Amniotic stem cell (primary cell): Measurements from ENCODE around the gene KRTAP12-1.

Source experiments
- DNase-seq: peaks from one replicate; lab custom pipeline; 2025; lab: John Stamatoyannopoulos, UW

Gene KRTAP12-1, protein sequence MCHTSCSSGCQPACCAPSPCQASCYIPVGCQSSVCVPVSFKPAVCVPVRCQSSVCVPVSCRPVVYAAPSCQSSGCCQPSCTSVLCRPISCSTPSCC

DNA sequence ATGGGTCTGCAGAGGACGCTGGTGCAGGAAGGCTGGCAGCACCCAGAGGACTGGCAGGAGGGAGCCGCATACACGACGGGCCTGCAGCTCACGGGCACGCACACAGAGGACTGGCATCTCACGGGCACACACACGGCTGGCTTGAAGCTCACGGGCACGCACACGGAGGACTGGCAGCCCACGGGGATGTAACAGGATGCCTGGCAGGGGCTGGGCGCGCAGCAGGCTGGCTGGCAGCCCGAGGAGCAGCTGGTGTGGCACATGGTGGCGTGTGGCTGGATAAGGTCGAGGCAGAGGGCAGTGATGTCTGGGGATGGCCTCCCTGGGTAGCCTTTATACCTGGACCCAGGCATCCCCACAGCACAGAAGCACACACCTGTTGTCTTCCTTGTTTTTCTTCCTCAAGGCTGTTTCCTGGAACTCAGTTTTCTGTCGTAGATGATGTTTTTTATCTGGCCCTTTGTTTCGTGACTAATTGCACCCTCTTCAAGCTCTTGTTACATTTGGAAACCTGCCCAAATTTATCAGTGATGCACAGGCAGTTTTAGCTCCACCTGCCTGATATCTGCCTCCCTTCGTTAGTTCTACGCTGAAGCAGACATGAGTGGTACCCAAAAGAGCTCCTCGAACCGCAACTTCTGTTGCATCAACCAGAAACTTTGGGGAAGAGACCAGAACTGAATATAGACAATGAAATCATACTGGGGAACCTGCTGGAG is at the start of gene KRTAP12-1:
KRTAP12-1 (minus strand) TSS at position 303 of the 719 bp plus-strand sequence; CDS start at position 263, 40 bp downstream.
- no peak for DNase-seq

DNA sequence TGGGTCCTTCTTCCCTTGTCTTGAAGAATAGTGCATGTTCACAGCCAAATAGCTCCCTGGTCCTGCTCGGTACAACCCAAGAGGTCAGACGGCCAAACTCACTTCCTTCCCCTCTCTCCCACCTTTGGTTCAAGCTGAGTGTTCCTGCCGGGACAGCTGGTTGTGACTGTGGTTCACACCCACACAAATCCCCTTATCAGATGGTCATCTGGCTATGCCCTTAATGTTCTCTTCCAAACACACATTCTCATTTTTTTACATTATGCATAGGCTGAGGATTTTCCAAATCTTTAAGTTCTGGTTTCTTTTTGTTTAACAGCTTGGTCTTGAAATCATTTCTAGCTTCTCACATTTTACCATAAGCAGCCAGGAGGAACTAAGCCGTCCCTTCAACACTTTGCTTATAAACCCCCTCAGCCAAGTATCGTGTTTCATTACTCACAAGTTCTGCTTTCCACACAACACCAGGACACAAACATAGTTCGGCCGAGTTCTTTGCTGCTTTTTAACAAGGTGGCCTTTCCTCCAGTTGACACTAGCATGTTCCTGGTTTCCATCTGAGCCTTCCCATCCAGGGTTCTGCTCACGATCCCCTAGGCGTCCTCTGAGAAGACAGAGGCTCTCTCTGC is 49.1 kb upstream of the KRTAP12-1 start:
- DNase-seq: no peak

GRCh38 chr21:44730028-44730395 is 48.0 kb upstream of the KRTAP12-1 start:
- DNase-seq: no peak

- DNase-seq: no peak
Observed at GRCh38 chr21:44729336-44730027, 47.5 kb upstream of the KRTAP12-1 start.

GRCh38 chr21:44728716-44729115 is 46.8 kb upstream of the KRTAP12-1 start:
- DNase-seq: no peak

DNA sequence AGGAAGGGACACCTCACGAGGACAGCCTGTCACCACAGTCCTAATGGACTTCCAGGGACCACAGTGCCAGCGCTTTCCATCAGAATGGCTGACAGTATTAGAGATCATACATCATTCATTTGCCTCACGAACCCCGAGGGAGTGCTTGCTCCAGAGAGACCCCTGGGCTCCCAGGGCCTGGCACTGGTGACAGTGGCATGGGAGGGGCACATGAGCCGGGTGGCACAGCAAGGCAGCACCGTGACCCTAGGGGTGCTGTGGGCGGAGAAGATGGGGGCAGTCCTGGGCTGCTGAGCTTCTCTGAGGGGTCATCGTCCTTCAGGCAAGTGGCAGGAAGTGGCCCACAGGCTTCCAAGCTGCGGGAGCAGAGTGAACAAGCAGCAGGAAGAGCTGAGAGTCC is 45.8 kb upstream of the KRTAP12-1 start:
- DNase-seq: no peak

DNA sequence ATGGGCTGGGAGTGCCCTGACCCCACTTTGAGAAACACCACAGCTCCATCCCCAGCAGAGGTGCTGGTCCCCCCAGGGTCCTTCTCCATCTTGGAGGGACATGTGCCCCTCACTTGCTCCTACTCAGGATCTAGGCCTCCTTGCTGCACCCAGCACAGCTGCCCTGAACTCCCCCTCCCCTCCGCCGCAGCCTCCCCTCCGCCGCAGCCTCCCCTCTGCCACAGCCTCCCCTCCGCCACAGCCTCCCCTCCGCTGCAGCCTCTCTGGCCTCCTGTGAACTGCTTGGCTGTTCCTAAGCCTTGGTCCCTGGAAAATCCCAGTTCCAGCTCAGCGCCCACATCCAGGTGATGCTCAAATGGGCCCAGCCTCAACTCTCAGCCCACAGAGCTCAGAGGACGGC is 45.4 kb upstream of the KRTAP12-1 start:
- no peak for DNase-seq

GRCh38 chr21:44726826-44727225 is 44.9 kb upstream of the KRTAP12-1 start:
- no peak for DNase-seq

GRCh38 chr21:44724926-44725325 is 43.0 kb upstream of the KRTAP12-1 start:
- no peak for DNase-seq

DNA sequence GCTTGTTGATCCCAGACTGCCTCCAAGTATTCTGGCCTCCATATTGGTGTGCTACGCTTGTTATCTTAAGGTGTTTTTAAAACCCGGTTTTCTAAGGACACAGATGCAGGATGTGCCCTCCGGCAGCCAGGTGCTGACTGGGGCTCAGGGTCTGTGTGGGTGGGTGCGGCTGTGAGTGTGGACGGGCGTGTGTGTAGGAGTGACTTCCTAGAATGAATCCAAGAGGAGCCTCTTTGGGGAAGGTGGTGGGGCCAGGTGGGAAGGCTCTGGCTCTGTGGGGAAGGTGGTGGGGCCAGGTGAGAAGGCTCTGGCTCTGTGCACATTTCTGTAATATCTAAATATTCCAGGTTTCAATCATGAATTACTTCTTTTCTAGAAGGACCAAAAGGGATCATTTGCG is 42.2 kb upstream of the KRTAP12-1 start:
- DNase-seq: no peak

DNA sequence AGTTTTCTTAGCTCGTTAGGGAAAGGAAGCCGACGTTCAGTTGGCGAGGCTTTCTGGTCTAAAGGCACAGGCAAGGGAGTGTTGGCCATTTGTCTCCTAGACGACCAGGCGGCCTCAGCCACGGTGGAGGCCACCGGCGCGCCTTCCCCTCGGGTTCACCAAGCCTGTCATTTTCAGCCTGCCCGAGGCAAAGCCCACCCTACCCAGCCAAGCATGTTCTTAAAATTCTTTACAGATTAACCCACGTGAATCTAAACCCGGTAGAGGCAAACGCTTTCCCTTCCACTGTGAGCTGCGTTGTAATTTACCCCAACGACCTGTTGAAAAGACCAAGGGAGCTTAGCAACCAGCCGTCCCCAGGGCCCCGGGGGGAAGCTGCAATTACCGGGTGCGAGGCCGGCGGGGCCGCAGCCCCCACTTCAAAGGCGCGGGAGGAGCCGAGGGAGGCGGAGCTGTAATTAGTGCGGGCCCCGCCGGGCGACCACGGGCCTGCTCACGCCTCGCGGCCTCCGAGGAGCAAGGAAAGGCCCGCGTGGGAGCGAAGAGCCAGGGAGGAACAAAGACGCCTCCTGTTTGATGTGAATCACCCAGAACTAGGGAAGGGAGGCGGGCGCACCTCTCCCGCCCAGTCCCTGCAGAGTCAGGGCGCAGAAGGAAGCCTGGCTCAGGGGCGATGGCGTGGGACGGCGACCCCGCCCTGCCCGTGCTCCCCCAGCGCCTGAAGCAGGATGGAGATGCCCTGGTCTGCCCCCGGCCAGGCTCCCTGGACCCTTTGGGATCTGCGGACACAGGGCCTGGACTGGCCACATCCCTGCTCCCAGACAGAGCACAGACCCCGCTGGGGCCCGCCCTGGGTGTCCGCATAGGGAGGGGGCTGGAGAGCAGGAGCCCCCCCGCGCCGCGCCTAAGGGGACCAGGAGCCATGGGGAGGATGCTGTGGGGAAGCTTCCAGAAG is 41.5 kb upstream of the KRTAP12-1 start:
- no peak for DNase-seq

DNA sequence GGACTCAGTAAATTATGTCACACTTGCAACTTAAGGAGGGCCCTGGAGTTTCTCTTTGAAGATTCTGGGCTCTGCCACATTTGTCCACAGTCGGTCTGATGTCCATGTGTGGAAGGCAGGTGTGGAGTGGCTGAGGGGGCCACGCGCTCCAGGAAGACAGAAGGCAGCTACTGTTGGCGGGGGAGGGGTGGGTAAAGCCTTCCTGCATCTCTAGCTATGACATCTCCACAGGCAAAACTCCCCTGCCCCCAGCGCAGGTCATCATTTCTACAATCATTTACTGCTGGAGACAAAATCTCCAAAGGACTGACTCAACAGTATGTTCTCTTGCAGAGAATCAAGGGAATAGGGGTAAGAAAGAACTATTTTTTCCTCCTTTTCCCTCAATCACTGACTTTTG is 40.8 kb upstream of the KRTAP12-1 start:
- DNase-seq: no peak

DNA sequence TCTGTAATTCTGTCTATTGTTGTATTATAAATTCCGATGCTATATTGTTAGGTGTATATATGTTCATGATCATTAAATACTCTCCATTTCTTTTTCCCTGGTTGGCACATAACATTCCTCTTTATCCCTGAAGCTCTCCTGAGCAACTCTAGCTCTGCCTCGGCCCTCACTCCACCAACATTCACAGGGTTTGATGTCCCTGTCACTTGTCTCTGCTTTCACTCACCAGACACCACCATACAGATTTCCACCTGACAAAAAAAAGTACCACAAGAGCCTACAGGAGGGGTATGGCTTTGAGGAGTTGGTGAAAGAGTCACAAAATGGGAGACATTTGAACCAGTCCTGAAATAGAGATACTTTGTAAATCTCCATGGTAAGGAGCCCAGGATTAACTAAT is 38.2 kb upstream of the KRTAP12-1 start:
- DNase-seq: no peak

- no peak for DNase-seq
Observed at GRCh38 chr21:44718571-44718970, 36.6 kb upstream of the KRTAP12-1 start.

DNA sequence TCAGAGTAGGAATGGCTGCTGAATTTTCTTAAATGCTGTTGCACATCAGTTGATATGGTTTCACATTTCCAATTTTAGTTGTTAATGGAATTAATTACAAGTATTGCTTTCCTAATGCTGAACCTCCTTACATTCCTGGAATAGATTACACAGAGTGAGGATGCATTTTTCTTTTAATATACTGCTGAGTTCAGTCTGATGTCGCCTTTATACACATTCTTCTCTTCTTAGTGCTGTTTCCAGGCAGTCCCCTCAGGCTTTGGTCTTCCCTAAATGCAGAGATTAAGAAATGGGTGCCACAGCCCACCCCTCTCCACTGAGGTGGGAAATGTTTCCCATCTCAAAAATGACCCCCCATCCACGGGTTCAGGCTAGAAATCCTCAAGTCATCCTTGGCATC is 36.1 kb upstream of the KRTAP12-1 start:
- DNase-seq: no peak

GRCh38 chr21:44716984-44717383 is 35.0 kb upstream of the KRTAP12-1 start:
- no peak for DNase-seq

GRCh38 chr21:44714905-44715304 is 32.9 kb upstream of the KRTAP12-1 start:
- DNase-seq: no peak

DNA sequence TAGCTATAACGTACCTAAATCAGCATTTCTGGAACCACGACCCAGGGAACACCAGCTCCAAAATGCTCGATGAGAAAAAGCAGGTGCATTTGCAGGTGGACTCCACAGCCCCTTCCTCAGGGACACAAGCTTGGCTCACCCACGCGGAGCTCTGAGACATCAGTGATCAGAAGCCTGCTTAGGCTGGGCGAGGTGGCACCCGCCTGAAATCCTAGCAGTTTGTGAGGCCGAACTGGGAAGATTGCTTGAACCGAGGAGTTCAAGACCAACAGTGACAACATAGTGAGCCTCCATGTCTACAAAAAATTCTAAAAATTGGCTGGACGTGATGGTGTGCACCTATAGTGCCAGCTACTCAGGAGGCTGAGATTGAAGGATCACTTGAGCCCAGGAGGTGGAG is 31.9 kb upstream of the KRTAP12-1 start:
- DNase-seq: no peak

DNA sequence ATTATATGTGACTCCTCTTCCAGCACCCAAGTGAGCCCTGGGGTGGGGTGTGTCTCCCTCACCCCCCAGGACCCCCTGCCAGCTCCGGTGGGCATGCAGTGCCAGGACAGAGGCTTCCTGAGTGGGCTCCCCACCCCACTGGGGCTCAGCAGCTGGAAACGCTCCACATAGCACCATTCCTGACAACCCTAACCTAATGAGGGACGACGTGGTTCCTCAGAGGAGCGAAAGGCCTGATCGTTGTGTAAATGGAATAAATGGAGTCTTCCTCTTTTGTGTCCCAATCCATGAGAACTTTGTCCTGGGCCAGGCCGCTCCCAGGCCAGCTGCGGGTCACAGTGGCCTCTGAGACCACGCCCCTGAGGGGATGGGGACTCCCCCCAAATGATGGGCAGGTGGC is 31.2 kb upstream of the KRTAP12-1 start:
- no peak for DNase-seq

DNA sequence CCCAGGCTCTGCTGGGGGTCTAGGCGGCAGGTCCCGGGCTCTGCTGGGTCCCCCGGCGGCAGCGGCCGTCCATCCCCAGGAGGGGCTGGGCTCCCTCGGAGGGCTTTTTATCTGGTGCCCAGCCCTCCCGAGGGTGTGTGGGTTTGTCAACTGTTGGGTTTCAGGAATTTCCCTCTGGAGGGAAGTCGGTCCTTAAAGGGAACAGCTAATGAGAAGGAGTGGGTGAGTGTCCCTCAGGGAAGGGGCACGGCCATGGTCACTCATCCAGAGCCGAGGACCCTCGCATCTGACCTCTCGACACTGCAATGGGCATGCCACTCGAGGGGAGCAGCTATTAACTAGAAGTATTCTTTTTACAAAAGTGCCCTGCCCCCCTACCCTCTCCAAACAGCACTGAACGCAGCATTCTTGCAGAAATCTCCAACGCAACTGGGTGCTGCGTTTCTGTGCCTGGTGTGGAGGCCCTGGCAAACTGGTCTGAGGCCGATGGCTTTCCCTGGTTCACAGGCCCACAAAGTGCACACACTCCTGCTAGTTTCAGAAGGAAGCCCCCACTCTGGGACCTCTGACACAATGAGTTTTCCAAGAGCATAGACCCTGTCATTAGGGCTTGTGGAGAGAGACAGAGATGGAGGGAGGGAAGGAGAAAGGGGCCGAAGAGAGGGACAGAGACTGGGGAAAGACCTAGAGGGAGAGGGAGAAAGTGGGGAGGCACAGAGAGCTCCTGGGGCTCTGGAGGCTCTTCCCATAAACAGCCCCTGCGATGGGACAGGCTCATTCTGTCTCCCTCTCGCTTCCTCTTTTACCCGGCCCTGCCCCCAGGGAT is 30.5 kb upstream of the KRTAP12-1 start:
- no peak for DNase-seq
